ENCODE data around the gene AOPEP.

Gene AOPEP

DNA sequence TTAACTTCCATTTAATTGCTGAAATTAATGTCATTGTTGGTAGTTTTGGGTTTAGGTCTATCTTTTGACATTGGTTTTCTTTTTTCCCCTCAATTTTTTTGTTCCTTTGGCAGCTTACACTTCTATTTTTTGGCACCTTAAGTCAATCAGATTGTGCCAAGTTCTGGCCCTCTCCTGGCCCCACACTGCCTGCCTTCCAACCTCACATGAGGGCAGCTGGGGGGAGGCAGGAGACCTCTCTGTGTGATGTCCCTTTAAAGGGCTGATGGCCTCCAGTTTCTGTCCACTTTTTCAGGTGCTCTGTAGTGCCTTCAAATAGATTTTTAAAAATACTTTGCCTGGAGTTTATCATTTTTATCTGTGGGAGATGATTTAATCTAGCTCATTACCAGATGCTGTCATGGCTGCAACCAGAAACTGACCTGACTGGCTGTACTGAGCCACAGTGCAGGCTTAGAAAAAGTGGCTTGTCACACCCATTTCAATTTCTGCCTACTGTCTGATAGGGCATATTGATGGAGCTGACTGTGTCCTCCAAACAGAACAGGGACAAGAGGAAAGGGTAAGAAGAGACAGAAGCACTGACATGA lies 394.4 kb downstream of the AOPEP start:
- no peak overlapping the region for H3K27ac ChIP-seq
- TF ChIP-seq CTCF (conservative IDR thresholded peaks at IDR 0.05) (no peak), ZFX (IDR thresholded peaks at IDR 0.05) (no peak)

- TF ChIP-seq ZFX (IDR thresholded peaks at IDR 0.05), result no peak
- peak; percentile 28 for TF ChIP-seq CTCF (conservative IDR thresholded peaks at IDR 0.05)
- H3K27ac ChIP-seq, result no peak overlapping the region
These were observed 398.3 kb downstream of the AOPEP start for GRCh38 chr9:95124582-95125367.

GRCh38 chr9:95125652-95126051 lies 399.2 kb downstream of the AOPEP start:
- no peak for TF ChIP-seq CTCF (conservative IDR thresholded peaks at IDR 0.05)
- TF ChIP-seq ZFX (IDR thresholded peaks at IDR 0.05), result no peak
- H3K27ac ChIP-seq, result no peak overlapping the region

DNA sequence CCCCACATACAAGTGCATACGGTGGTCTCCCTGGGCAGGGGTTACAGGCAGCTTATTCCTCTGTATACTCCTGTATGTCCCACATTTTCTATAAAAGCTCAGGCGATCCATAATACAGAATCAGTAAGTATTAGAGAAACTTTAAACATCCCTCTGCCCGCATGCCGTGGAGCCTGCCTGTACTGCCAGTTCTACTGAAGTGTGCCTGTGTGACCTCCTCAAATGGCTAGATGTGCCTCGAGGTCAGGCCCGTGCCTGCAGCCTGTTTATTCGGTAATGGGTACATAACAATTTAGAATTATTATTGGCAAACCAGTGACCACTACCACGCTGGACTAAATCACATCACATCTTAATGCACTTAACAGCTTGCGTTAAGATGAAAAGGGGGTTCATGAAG lies 400.2 kb downstream of the AOPEP start:
- no peak for TF ChIP-seq ZFX (IDR thresholded peaks at IDR 0.05)
- no peak for TF ChIP-seq CTCF (conservative IDR thresholded peaks at IDR 0.05)
- H3K27ac ChIP-seq, result no peak overlapping the region

DNA sequence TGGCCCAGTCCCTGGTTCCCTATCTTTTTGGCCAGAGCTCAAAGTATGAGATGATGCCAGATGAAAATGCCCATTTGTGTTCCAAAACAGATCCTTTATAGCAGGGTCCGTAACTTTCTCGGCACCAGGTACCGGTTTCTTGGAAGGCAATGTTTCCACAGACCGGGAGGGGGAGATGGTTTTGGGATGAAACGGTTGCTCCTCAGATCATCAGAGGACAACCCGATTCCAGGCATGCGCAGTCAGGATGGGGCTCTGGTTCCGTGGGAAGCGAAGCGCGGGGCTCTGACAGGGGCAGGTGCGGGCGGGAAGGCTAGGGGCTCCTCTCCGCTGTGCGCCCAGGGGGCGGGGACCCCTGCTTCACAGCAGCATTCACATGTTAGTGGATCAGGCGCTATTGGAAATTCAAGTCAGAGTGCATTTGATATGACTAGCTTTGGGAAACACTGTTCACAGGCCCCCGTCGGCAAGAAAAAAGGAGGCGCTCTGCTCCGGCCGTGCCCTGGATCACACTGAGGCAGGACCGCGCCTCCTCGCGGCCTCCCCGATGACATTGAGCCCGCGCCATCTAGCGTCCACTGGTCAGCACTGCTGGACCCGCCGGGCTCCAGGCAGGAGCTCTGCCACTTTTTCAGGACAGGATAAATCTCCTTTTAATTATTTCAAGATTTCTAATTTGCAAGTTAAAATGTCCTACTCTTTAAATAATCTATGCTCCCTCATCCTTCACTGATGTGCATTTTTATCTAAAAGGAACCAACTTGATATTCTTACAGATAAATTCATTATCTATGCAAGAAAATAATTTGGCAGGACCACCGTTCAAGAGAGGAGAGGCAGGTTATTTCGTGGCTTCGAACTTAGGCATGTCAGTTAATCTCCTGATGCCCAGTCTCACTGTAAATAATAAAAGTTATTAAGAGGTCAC lies 401.0 kb downstream of the AOPEP start:
- no peak overlapping the region for H3K27ac ChIP-seq
- TF ChIP-seq ZFX (IDR thresholded peaks at IDR 0.05) (no peak), CTCF (conservative IDR thresholded peaks at IDR 0.05) (peak; percentile 99)

- TF ChIP-seq ZFX (IDR thresholded peaks at IDR 0.05) (no peak), CTCF (conservative IDR thresholded peaks at IDR 0.05) (no peak)
- H3K27ac ChIP-seq, result no peak overlapping the region
These were observed 401.7 kb downstream of the AOPEP start for GRCh38 chr9:95128177-95128524.
